GM21786 (cell line): ENCODE data around the gene CELF2.

Source experiments
- ATAC-seq: cut with Tn5 transposase; IDR thresholded peaks from one replicate; pipeline ENCODE4 v1.9.1; 2021; ENCODE audit not compliant: unreplicated experiment

Gene CELF2

GRCh38 chr10:11290156-11290890 is 272.7 kb downstream of the CELF2 start:
- ATAC-seq: no peak

GRCh38 chr10:11292576-11293302 is 275.1 kb downstream of the CELF2 start:
- ATAC-seq: no peak

GRCh38 chr10:11293332-11293731 is 275.7 kb downstream of the CELF2 start:
- no peak for ATAC-seq

DNA sequence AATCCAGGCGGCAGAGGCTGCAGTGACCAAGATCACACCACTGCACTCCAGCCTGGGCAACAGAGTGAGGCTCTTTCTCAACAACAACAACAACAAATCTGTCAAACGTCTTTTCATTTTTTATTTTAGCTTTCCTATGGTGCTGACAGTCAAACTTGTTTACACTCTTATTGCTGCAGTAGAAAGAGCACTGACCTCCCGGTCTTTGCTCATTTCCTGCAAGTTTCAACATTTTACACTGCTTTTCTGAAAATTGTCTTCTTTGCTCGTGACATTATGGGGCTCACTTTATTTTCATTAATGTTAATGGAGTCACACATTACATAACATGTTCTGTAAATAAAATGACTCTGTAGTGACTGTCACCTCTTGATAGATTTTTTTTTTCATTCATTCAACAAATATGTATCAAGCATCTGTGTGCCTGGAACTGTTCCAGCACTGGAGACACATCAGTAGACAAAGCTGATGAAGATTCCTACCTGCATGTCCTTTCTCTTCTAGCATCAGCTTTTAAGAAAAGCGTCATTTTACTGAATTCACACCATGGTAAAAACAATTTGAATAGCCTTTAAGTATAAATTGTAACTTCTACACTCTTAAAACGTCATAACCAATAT is 277.3 kb downstream of the CELF2 start:
- ATAC-seq: no peak

DNA sequence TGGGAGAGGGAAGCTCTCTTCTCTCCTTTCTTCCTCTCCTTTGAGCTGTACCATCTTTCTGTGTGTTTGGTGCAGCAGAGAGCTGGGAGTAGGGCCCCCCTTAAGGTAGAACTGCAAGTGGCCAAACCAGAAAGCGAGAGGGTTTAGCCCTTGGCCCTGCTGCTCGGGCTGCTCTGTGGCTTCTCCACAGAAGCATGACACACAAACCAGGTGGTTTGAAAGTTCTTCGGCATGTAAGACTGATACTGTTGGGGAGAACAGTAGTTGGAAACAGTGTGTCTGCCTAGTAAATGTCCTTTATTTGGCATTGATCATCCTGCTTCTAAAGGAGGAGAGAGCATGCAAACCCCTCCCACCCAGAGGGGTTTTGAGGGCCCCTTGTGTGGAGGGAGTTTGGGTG is 277.8 kb downstream of the CELF2 start:
- ATAC-seq: peak; percentile 54

GRCh38 chr10:11297136-11297535 is 279.5 kb downstream of the CELF2 start:
- no peak for ATAC-seq

DNA sequence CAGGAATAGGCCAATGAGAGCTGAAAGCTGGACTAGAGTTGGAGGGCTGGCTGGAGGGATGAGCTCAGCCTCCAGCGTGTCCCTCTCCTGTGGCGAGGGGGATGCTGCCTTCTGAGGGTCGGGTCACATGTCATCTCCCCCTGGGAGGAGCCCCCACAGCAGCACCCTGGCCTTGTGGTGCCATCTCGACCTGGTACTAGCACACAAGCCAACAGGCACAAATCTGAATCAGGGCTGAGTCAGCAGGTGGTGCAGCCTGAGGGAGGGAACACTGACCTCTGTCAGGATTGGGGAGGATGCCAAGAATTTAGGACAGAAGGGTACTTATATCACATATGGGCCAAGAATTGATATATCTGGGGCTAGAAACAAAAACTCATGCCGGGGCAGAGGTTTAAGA is 280.4 kb downstream of the CELF2 start:
- ATAC-seq: no peak

- ATAC-seq: no peak
Measured at GRCh38 chr10:11299125-11299524, 281.5 kb downstream of the CELF2 start.

- no peak for ATAC-seq
Measured at GRCh38 chr10:11300026-11300425, 282.4 kb downstream of the CELF2 start.

DNA sequence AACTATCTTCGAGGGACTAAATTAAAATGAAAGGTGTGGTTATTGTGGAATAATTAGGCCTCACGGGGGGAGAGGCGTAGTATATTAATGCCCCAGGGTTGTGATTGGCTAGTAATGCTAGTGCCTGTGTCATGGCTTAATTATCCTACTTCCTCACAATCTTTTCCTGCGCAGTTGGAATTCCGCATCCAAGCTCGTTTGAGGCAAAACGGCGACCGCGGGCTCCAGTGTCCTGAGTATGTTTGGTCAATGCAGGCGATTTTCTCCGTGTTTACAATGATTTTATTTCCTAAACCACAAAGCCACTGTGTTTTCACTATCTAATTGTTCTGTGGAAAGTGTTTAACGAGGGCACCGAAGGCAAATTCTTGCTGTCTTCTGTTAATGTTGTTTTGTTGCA is 282.9 kb downstream of the CELF2 start:
- ATAC-seq: no peak

DNA sequence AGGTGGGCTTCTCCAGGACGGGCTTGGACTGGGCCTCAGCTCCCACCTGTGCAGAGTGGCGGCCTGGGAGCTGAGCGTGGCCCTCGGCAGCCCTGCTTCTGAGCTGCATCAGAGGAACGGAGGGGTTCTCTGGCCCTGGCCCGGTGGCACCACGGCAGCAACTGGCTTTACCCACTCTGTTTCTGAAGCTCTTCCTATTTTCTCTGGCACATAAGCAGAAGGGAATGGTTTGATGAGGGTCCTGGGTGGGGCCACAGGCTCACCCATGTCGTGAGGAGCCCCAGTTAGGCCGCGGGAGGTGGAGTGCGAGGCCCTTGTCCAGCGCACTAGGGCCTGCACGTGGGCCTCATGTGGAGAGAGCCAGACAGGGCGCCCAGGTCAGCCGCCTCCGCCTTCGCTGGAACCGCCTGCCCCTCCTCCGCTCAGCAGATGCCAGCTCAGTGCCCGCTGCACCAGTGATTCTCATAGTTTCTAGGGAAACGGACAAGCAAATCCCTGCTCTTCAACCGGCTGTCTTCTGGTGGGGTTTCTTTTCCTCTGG is 284.0 kb downstream of the CELF2 start:
- no peak for ATAC-seq

DNA sequence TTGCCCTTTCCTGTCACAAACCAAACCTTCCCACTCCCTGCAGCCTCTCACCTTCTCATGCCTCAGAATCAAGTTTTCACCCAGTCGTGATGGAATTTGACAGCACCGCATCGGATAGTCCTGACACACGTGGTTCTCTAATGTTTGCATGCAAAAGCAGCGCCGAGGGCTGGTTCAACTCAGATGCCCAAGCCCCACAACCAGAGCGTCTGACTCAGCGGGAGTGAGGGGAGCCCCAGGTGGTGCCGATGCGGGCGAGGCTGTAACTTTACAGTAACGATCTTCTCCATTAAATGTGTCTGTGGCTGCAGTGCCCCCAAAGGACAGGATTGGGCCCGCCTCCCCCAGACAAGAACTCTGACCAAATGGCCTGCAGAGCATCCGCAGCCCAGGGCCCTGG is 284.5 kb downstream of the CELF2 start:
- ATAC-seq: no peak

DNA sequence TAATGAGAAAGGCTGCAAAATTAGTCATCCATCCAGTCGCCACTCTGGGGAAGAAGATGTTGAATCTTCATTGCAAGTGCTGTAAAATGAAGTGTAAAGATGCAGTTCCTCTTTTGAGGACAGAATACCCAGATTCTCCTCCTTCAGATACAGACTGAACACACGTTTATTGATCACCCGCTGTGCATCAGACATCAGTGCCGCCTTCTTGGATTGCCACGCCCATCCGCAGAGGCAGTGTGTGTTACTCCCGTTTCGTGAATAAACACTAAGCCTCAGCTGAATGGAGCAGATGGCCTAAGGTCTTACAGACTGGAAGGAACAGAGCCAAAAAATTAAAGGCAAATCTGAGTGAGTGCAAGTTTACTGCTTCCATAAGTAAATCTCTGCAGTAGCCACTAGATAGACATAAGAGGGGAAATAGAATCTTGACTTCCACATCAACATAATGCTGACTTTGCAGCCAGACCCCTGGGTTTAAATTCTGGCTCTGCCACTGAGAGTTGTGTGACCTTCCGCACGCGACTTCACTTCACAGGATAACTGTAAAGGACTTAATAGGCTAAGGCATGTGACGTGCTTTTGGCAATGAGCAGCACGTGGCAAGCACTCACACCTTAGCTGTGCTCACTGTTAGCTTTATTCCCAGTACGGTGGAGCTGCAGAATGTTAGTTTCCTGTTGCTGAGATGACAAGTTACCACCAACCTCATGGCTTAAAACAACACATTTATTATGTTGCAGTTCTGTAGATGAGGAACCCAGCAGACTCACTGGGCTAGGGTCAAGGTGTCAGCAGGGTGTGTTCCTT is 285.9 kb downstream of the CELF2 start:
- no peak for ATAC-seq

GRCh38 chr10:11304906-11305585 is 287.4 kb downstream of the CELF2 start:
- no peak for ATAC-seq

DNA sequence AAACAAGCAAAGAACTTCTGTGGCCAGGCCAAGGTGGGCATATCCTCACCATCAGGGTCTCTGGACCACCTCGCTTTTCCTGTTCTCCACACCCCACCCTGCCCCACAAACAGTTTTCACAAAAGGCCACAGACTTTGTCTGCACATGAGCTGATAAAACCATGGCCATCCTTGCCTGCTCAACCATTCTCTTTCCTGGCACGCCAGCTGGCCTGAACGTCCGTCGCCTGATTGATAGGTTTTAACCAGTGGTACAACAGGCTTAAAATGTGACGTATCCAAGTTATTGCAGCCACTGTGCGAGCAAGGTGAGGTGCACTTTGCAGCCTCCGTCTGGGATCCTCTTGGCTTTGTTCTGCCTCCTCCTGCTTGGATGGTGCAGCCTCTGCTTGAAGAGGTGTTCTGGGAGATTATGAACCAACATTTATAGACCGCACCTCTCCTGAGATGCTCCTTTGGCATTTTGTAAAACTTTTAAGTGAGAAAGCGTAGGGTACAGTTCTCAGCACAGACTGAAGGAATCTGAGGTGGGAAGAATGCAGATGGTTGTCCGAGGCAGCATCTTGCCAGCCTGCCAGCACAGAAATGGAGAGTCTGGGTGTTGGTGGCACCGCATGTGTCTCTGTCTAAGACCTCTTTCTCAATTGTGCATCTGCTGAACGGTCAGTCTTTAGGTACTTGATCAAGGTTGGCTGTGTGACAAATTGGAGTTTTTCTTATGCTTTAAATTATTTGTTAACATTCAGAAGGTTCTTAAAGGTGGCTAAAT is 288.3 kb downstream of the CELF2 start:
- no peak for ATAC-seq

- no peak for ATAC-seq
Measured at GRCh38 chr10:11307004-11307403, 289.3 kb downstream of the CELF2 start.

- no peak for ATAC-seq
Measured at GRCh38 chr10:11307937-11308336, 290.3 kb downstream of the CELF2 start.

DNA sequence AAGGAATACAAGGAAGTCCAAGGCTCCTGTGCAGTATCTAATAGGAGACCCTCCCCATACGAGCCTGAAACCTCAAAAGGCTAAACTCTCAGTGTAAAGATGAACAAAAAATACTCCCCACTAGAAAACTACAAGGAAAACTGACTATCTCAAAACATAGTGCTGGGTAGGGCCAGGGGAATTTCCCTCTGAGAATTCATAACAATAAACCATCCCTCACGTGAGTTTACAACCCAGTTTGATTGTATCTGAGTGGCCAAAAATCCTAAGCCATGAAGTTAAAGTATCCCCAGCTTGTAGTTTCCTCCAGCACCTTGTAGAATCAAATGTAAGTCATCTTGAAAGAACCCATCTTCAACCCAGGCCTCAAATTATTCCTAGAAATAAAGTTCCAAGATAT is 293.4 kb downstream of the CELF2 start:
- ATAC-seq: no peak

DNA sequence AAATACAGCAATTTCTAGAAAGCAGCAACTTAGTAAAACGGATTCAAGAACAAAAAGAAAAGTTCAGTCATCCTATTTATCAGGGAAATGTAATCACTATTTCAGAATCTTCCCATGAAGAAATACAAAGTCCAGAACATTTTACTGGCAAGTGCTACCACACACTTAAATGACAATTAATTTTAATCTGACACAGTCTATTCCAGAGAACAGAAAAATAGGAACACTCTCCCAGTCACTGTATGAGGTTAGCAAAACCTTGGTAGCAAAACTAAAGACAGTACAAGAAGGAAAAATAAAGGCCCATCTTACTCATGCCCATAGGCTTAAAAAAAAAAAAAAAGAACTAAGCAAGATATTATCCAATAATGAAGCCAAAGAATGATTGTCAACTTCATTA is 295.8 kb downstream of the CELF2 start:
- no peak for ATAC-seq
